SK-N-SH treated with all-trans-retinoic acid at 6 μM for 48 hours (cell line): ENCODE measurements around the gene PXYLP1.

Source experiments
- GLIS3 ChIP-seq: fragments of 250-450 bp; sonication (Bioruptor Pico); IDR thresholded peaks from 2 replicates; pipeline ENCODE4 v1.5.0; 2020; ENCODE audit warnings: mild to moderate bottlenecking, moderate library complexity
- PATZ1 ChIP-seq: fragments of 250-450 bp; sonication (Bioruptor Pico); IDR thresholded peaks from 2 replicates; pipeline ENCODE4 v1.8.0; 2020; ENCODE audit warnings: mild to moderate bottlenecking, moderate library complexity, borderline replicate concordance

- no peak for TF ChIP-seq GLIS3
- TF ChIP-seq PATZ1 (CRISPR knock-in tag) = no peak
Observed at GRCh38 chr3:141311496-141312353, 80.1 kb downstream of the PXYLP1 start.
